IMR-90 (cell line): Measurements from ENCODE around the gene KL. TPM values are rescaled to one million over a fixed set of nuclear protein-coding genes. Genes with fewer than 3 reads are reported as not detected.

Experiments
- ATAC-seq: fragments of 200-7000 bp; cut with Tn5 transposase; 2 replicates; pipeline ENCODE4 v1.9.1; 2020; ENCODE audit warnings: low read depth, mild to moderate bottlenecking, moderate library complexity
- BruUV-seq: library from RNA; stranded (reverse); fragments of 400-500 nt; replicated peaks from 2 replicates; lab custom pipeline; 2021; lab: Mats Ljungman, UMichigan
- CTCF ChIA-PET: fragments of 300-600 bp; formaldehyde crosslinking; extraction: SDS; loops from one replicate; lab custom pipeline; 2021; ENCODE audit warnings: antibody characterized with exemption; lab: Yijun Ruan, JAX
- POLR2A ChIA-PET: fragments of 300-600 bp; sonication (Branson Sonifier 250); formaldehyde crosslinking; loops from one replicate; lab custom pipeline; 2022; ENCODE audit warnings: antibody characterized with exemption; ENCODE audit not compliant: unreplicated experiment; lab: Charles Lee
- DNase-seq: peaks from one replicate; pipeline ENCODE4 v3.0.0; 2013
- H2AFZ ChIP-seq: replicated peaks from 2 replicates; pipeline ENCODE3; 2013; ENCODE audit warnings: low read length, mild to moderate bottlenecking; ENCODE audit not compliant: poor library complexity
- H2AK5ac ChIP-seq: 2 replicates; pipeline ENCODE4 v1.6.1; 2013; ENCODE audit warnings: low read depth, low read length, inconsistent platforms
- H2AK9ac ChIP-seq: replicated peaks from 2 replicates; pipeline ENCODE3; 2013; ENCODE audit warnings: mild to moderate bottlenecking, low read depth, low read length, moderate library complexity; ENCODE audit not compliant: poor library complexity
- H2BK120ac ChIP-seq: 2 replicates; pipeline ENCODE4 v1.6.1; 2013; ENCODE audit warnings: low read depth, low read length, inconsistent platforms
- H2BK15ac ChIP-seq: 3 replicates; pipeline ENCODE4 v1.6.1; 2013; ENCODE audit warnings: low read depth, low read length, inconsistent platforms
- H2BK20ac ChIP-seq: 2 replicates; pipeline ENCODE4 v1.6.1; 2013; ENCODE audit warnings: low read depth, mild to moderate bottlenecking, inconsistent platforms, low read length, moderate library complexity
- H2BK5ac ChIP-seq: 2 replicates; pipeline ENCODE4 v1.6.1; 2013; ENCODE audit warnings: mild to moderate bottlenecking, low read depth, low read length, inconsistent platforms; ENCODE audit not compliant: poor library complexity, severe bottlenecking
- H3K14ac ChIP-seq: replicated peaks from 2 replicates; pipeline ENCODE4 v1.6.1; 2013; ENCODE audit warnings: low read depth, low read length, inconsistent platforms
- H3K18ac ChIP-seq: 2 replicates; pipeline ENCODE4 v1.6.1; 2013; ENCODE audit warnings: low read depth, low read length, control low read depth
- H3K23ac ChIP-seq: 2 replicates; pipeline ENCODE4 v1.6.1; 2013; ENCODE audit warnings: low read depth, low read length, inconsistent platforms
- H3K27ac ChIP-seq: 2 replicates; pipeline ENCODE4 v1.5.1; 2013; ENCODE audit warnings: mild to moderate bottlenecking, control low read depth, low read length; ENCODE audit not compliant: insufficient read depth
- H3K27me3 ChIP-seq: 2 replicates; pipeline ENCODE4 v1.6.1; 2013; ENCODE audit warnings: low read length; ENCODE audit not compliant: control insufficient read depth, insufficient read depth
- H3K36me3 ChIP-seq: 2 replicates; pipeline ENCODE4 v1.6.1; 2013; ENCODE audit warnings: low read length, mixed read lengths; ENCODE audit not compliant: control insufficient read depth, insufficient read depth
- H3K4ac ChIP-seq: 2 replicates; pipeline ENCODE4 v1.6.1; 2013; ENCODE audit warnings: low read depth, low read length, inconsistent platforms
- H3K4me1 ChIP-seq: 2 replicates; pipeline ENCODE4 v1.6.1; 2013; ENCODE audit warnings: low read length, mixed read lengths; ENCODE audit not compliant: control insufficient read depth, insufficient read depth
- H3K4me2 ChIP-seq: 2 replicates; pipeline ENCODE4 v1.6.1; 2013; ENCODE audit warnings: low read depth, mild to moderate bottlenecking, control low read depth, low read length, moderate library complexity
- H3K4me3 ChIP-seq: 2 replicates; pipeline ENCODE4 v1.5.1; 2013; ENCODE audit warnings: low read depth, mild to moderate bottlenecking, control low read depth, low read length, moderate library complexity; ENCODE audit not compliant: insufficient read depth
- H3K56ac ChIP-seq: 2 replicates; pipeline ENCODE4 v1.6.1; 2013; ENCODE audit warnings: low read length, inconsistent platforms; ENCODE audit not compliant: insufficient read depth; ENCODE audit errors: extremely low read depth
- H3K79me1 ChIP-seq, 2 experiments: 2 replicates each; pipeline ENCODE4 v1.6.1; 2013; ENCODE audit warnings: low read length in 2 of 2, inconsistent platforms in 1 of 2, low read depth in 1 of 2
- H3K9ac ChIP-seq: 2 replicates; pipeline ENCODE4 v1.6.1; 2013; ENCODE audit warnings: low read depth, low read length, control low read depth
- H3K9me1 ChIP-seq: 2 replicates; pipeline ENCODE4 v1.6.1; 2013; ENCODE audit warnings: low read length, inconsistent platforms; ENCODE audit not compliant: insufficient read depth
- H3K9me3 ChIP-seq: 2 replicates; pipeline ENCODE4 v1.6.1; 2013; ENCODE audit warnings: low read length; ENCODE audit not compliant: control insufficient read depth, insufficient read depth
- H4K20me1 ChIP-seq: 2 replicates; pipeline ENCODE4 v1.6.1; 2013; ENCODE audit warnings: low read length, inconsistent platforms; ENCODE audit not compliant: insufficient read depth
- H4K5ac ChIP-seq: 2 replicates; pipeline ENCODE4 v1.6.1; 2013; ENCODE audit warnings: mild to moderate bottlenecking, low read depth, low read length, control low read depth
- H4K8ac ChIP-seq, 2 experiments: 2 replicates each; pipeline ENCODE4 v1.6.1; 2013; ENCODE audit warnings: low read depth in 2 of 2, low read length in 2 of 2, control low read depth in 1 of 2, inconsistent platforms in 1 of 2
- H4K91ac ChIP-seq: 2 replicates; pipeline ENCODE4 v1.6.1; 2013; ENCODE audit warnings: low read depth, low read length, inconsistent platforms; ENCODE audit not compliant: insufficient read depth
- CHD1 ChIP-seq: IDR thresholded peaks from 2 replicates; pipeline ENCODE4 v1.6.1; 2012; ENCODE audit warnings: low read depth, low read length, improper control_type of control experiment
- MXI1 ChIP-seq: IDR thresholded peaks from 2 replicates; pipeline ENCODE4 v1.6.1; 2012; ENCODE audit warnings: low read depth, mild to moderate bottlenecking, low read length, moderate library complexity, borderline replicate concordance
- NFE2L2 ChIP-seq: fragments of 150-350 bp; IDR thresholded peaks from 2 replicates; pipeline ENCODE4 v1.6.1; 2016; ENCODE audit warnings: low read depth, mild to moderate bottlenecking, low read length
- POLR2A ChIP-seq: IDR thresholded peaks from 2 replicates; pipeline ENCODE4 v1.6.1; 2012; ENCODE audit warnings: mild to moderate bottlenecking, low read depth, low read length
- SMC3 ChIP-seq: fragments of 150-350 bp; IDR thresholded peaks from 2 replicates; pipeline ENCODE4 v1.6.1; 2016; ENCODE audit warnings: low read depth, mild to moderate bottlenecking, antibody characterized with exemption, low read length, moderate library complexity
- WGBS, 2 experiments: methylation state at CpG; one replicate each; pipeline versions ENCODE4 v1.1.5 to v1.1.7; 2013; ENCODE audit warnings: missing lambda C conversion rate in 2 of 2; ENCODE audit not compliant: insufficient read length in 1 of 2; ENCODE audit errors: extremely low coverage in 2 of 2; 5-methylcytosine and 5-hydroxymethylcytosine counted together
- dilution Hi-C: fragments of 300-500 bp; cut with HindIII; formaldehyde crosslinking; loops from one replicate; pipeline ENCODE4 v1.14.3; 2018; ENCODE audit warnings: low sequenced_read_pairs; ENCODE audit not compliant: unreplicated experiment
- in situ Hi-C: fragments of 300-500 bp; cut with MboI; formaldehyde crosslinking; loops from 3 replicates; pipeline ENCODE4 v1.14.3; 2019; ENCODE audit warnings: low sequenced_read_pairs, inconsistent platforms, mixed read lengths
- intact Hi-C: fragments of 100-400 bp; cut with micrococcal nuclease; formaldehyde crosslinking; loops from 2 replicates; pipeline ENCODE4 v1.10.0; 2022
- polyA plus RNA-seq, 3 experiments: library from polyadenylated mRNA; depleted of rRNA; stranded (reverse); fragments of >200 nt; gene quantifications; 2 replicates each; pipeline ENCODE4 v1.2.3, GENCODE V29; 2012; ENCODE audit warnings: low replicate concordance in 1 of 3
- total RNA-seq: library from RNA; depleted of rRNA; stranded (reverse); fragments of >200 nt; gene quantifications from 2 replicates; pipeline ENCODE4 v1.2.3, GENCODE V29; 2012
- TF ChIP-seq, protein P1 (sequence below): fragments of 150-350 bp; IDR thresholded peaks from 2 replicates; pipeline ENCODE4 v1.6.1; 2017; ENCODE audit warnings: mild to moderate bottlenecking, antibody characterized with exemption, low read length, low read depth

KL gene
- total and polyA plus RNA-seq, 2 of the 4 experiments (the other 2 are of a cell fraction): not detected

DNA sequence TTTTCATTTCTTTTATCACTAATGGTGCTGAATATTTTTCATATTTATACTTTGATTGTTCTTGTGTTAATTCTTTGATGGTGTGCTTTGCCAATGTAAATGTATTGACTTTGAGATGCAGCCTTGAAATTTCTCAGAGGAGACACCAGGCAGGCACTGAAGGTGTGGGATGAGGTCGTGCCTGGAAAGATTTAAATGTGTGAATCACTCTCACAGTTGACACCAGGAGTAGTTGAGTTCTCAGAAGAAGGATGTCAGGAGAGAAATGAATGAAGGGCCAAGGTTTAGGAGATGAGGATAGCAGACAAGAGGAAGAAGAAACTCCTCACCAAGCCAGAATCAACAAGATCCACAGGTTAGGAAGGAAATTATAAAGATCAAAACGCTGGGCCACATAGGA is 10.1 kb upstream of the KL start:
- Histone ChIP-seq H2BK5ac (no peak overlapping the region), H4K20me1 (no peaks in the 10 kb centered on the region), H3K27me3 (peaks cover 4% of the 10 kb centered on the region), H3K23ac (no peak overlapping the region), H4K8ac (no peak overlapping the region), H3K4me1 (no peaks in the 10 kb centered on the region), H3K14ac (no peak overlapping the region), H3K4me3 (no peak overlapping the region), H3K27ac (no peak overlapping the region), H2BK120ac (no peak overlapping the region), H4K91ac (no peak overlapping the region), H3K18ac (no peak overlapping the region), H2AK5ac (no peak overlapping the region), H2BK15ac (no peak overlapping the region), H3K79me1 (no peaks in the 10 kb centered on the region), H2AK9ac (no peak overlapping the region), H3K36me3 (no peaks in the 10 kb centered on the region), H3K4me2 (no peak overlapping the region), H4K5ac (no peak overlapping the region), H2BK20ac (no peak overlapping the region), H2AFZ (no peak overlapping the region), H3K9ac (no peak overlapping the region), H3K9me3 (peaks cover 7% of the 10 kb centered on the region), H3K56ac (no peak overlapping the region), H3K4ac (no peak overlapping the region), H3K9me1 (no peaks in the 10 kb centered on the region)
- ATAC-seq: no peak
- POLR2A ChIA-PET: no interaction called here
- CTCF ChIA-PET: no interaction called here
- no TSS peak for BruUV-seq
- intact Hi-C loops (no loop called here), in situ Hi-C loops (no loop called here), dilution Hi-C loops (no loop called here)
- no peak for DNase-seq
- WGBS, 2 experiments: 83% methylated on average over 1 of the region's 2 CpGs; no CpG with 5 or more reads in 1 of the 2 experiments
- no peak for TF ChIP-seq POLR2A
- no peak for TF ChIP-seq CHD1
- TF ChIP-seq SMC3: no peak
- TF ChIP-seq, protein P1, sequence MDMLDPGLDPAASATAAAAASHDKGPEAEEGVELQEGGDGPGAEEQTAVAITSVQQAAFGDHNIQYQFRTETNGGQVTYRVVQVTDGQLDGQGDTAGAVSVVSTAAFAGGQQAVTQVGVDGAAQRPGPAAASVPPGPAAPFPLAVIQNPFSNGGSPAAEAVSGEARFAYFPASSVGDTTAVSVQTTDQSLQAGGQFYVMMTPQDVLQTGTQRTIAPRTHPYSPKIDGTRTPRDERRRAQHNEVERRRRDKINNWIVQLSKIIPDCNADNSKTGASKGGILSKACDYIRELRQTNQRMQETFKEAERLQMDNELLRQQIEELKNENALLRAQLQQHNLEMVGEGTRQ: no peak
- no peak for TF ChIP-seq NFE2L2
- no peak for TF ChIP-seq MXI1
